Neuron (in vitro differentiated cells): Measurements from ENCODE around the gene S100A4.
"Not testable (repeated sequence)": the region's sequence is repeated elsewhere in the genome, so short reads cannot be mapped to it uniquely, and the experiment has no call there.

Experiments used
- H2AFZ ChIP-seq: one replicate; pipeline ENCODE4 v1.6.1; 2013; ENCODE audit warnings: low read depth, mild to moderate bottlenecking, inconsistent platforms, low read length, moderate library complexity
- H3K27me3 ChIP-seq: one replicate; pipeline ENCODE4 v1.6.1; 2013; ENCODE audit warnings: low read length; ENCODE audit not compliant: insufficient read depth
- H3K36me3 ChIP-seq: one replicate; pipeline ENCODE4 v1.6.1; 2013; ENCODE audit warnings: low read length; ENCODE audit not compliant: insufficient read depth
- H3K4me1 ChIP-seq: one replicate; pipeline ENCODE4 v1.6.1; 2013; ENCODE audit warnings: low read length; ENCODE audit not compliant: insufficient read depth
- H3K4me3 ChIP-seq: 2 replicates; pipeline ENCODE4 v1.5.1; 2013; ENCODE audit warnings: mild to moderate bottlenecking, low read length, moderate library complexity
- H3K9me3 ChIP-seq: one replicate; pipeline ENCODE4 v1.6.1; 2013; ENCODE audit warnings: low read length

S100A4 gene

GRCh38 chr1:153577138-153577537 lies 31.5 kb upstream of the S100A4 start:
- H3K36me3 ChIP-seq: no peaks in the 10 kb centered on the region
- no peak overlapping the region for H2AFZ ChIP-seq
- H3K4me3 ChIP-seq: no peak overlapping the region
- peaks cover 20% of the 10 kb centered on the region for H3K4me1 ChIP-seq
- no peaks in the 10 kb centered on the region for H3K9me3 ChIP-seq
- no peaks in the 10 kb centered on the region for H3K27me3 ChIP-seq

- not testable (repeated sequence) for H3K36me3 ChIP-seq, H3K27me3 ChIP-seq, H3K9me3 ChIP-seq
Measured at GRCh38 chr1:153575497-153575896, 29.9 kb upstream of the S100A4 start.

GRCh38 chr1:153575081-153575491 lies 29.5 kb upstream of the S100A4 start:
- peaks cover 20% of the 10 kb centered on the region for H3K4me1 ChIP-seq
- not testable (repeated sequence) for H3K36me3 ChIP-seq, H3K4me3 ChIP-seq, H3K9me3 ChIP-seq, H3K27me3 ChIP-seq, H2AFZ ChIP-seq

More at GRCh38 chr1:153575497-153575896, 29.9 kb upstream of the S100A4 start:
- peaks cover 20% of the 10 kb centered on the region for H3K4me1 ChIP-seq
- not testable (repeated sequence) for H2AFZ ChIP-seq, H3K4me3 ChIP-seq

GRCh38 chr1:153573351-153573750 lies 27.7 kb upstream of the S100A4 start:
- H3K9me3 ChIP-seq: no peaks in the 10 kb centered on the region
- H2AFZ ChIP-seq: no peak overlapping the region
- H3K4me3 ChIP-seq: no peak overlapping the region
- no peaks in the 10 kb centered on the region for H3K27me3 ChIP-seq
- H3K36me3 ChIP-seq: no peaks in the 10 kb centered on the region
- H3K4me1 ChIP-seq: peaks cover 15% of the 10 kb centered on the region

- Histone ChIP-seq H3K4me3 (no peak overlapping the region), H2AFZ (no peak overlapping the region), H3K4me1 (peaks cover 7% of the 10 kb centered on the region), H3K9me3 (no peaks in the 10 kb centered on the region), H3K27me3 (no peaks in the 10 kb centered on the region), H3K36me3 (no peaks in the 10 kb centered on the region)
Measured at GRCh38 chr1:153572569-153573015, 27.0 kb upstream of the S100A4 start.

GRCh38 chr1:153571706-153572105 lies 26.1 kb upstream of the S100A4 start:
- no peak overlapping the region for H2AFZ ChIP-seq
- no peaks in the 10 kb centered on the region for H3K27me3 ChIP-seq
- no peaks in the 10 kb centered on the region for H3K36me3 ChIP-seq

GRCh38 chr1:153570874-153571273 lies 25.3 kb upstream of the S100A4 start:
- Histone ChIP-seq H3K4me3 (no peak overlapping the region), H3K4me1 (peaks cover 16% of the 10 kb centered on the region), H3K36me3 (no peaks in the 10 kb centered on the region), H3K27me3 (no peaks in the 10 kb centered on the region), H3K9me3 (no peaks in the 10 kb centered on the region), H2AFZ (no peak overlapping the region)

More at GRCh38 chr1:153571706-153572105, 26.1 kb upstream of the S100A4 start:
- Histone ChIP-seq H3K4me3 (no peak overlapping the region), H3K4me1 (peaks cover 9% of the 10 kb centered on the region), H3K9me3 (no peaks in the 10 kb centered on the region)

- H2AFZ ChIP-seq: no peak overlapping the region
- no peak overlapping the region for H3K4me3 ChIP-seq
- no peaks in the 10 kb centered on the region for H3K36me3 ChIP-seq
- no peaks in the 10 kb centered on the region for H3K27me3 ChIP-seq
- no peaks in the 10 kb centered on the region for H3K9me3 ChIP-seq
- peaks cover 21% of the 10 kb centered on the region for H3K4me1 ChIP-seq
Measured at GRCh38 chr1:153569465-153569864, 23.9 kb upstream of the S100A4 start.

GRCh38 chr1:153568367-153569099 lies 22.9 kb upstream of the S100A4 start:
- Histone ChIP-seq H2AFZ (peak overlapping the region; percentile 43), H3K4me3 (peak overlapping the region; percentile 6), H3K4me1 (peaks cover 21% of the 10 kb centered on the region), H3K36me3 (no peaks in the 10 kb centered on the region), H3K9me3 (no peaks in the 10 kb centered on the region), H3K27me3 (no peaks in the 10 kb centered on the region)

GRCh38 chr1:153567621-153568366 lies 22.2 kb upstream of the S100A4 start:
- no peak overlapping the region for H3K4me3 ChIP-seq
- no peaks in the 10 kb centered on the region for H3K27me3 ChIP-seq
- no peaks in the 10 kb centered on the region for H3K9me3 ChIP-seq
- no peaks in the 10 kb centered on the region for H3K36me3 ChIP-seq
- H3K4me1 ChIP-seq: peaks cover 19% of the 10 kb centered on the region
- H2AFZ ChIP-seq: peak overlapping the region; percentile 43

GRCh38 chr1:153566414-153567371 lies 21.1 kb upstream of the S100A4 start:
- H3K4me1 ChIP-seq: peaks cover 19% of the 10 kb centered on the region
- H3K4me3 ChIP-seq: no peak overlapping the region
- H2AFZ ChIP-seq: peak overlapping the region; percentile 21
- H3K9me3 ChIP-seq: no peaks in the 10 kb centered on the region
- no peaks in the 10 kb centered on the region for H3K36me3 ChIP-seq
- H3K27me3 ChIP-seq: no peaks in the 10 kb centered on the region

GRCh38 chr1:153565529-153566374 lies 20.1 kb upstream of the S100A4 start, which contains the start of gene S100A2:
Gene S100A2, minus strand, starts transcription at chr1:153565844. Its CDS starts 1,967 bp downstream, at chr1:153563877.
- Histone ChIP-seq H3K27me3 (no peaks in the 10 kb centered on the region), H3K9me3 (no peaks in the 10 kb centered on the region), H3K4me1 (peaks cover 19% of the 10 kb centered on the region), H3K36me3 (no peaks in the 10 kb centered on the region), H3K4me3 (no peak within 1 kb of the TSS), H2AFZ (peak within 1 kb of the TSS; percentile 21)
